ENCODE results near the gene EIF5. TPM values are rescaled to one million over a fixed set of nuclear protein-coding genes. Genes with fewer than 3 reads are reported as not detected.

Gene EIF5
- total and polyA plus RNA-seq, 2 experiments from 2014 or later: 194 to 634 TPM

DNA sequence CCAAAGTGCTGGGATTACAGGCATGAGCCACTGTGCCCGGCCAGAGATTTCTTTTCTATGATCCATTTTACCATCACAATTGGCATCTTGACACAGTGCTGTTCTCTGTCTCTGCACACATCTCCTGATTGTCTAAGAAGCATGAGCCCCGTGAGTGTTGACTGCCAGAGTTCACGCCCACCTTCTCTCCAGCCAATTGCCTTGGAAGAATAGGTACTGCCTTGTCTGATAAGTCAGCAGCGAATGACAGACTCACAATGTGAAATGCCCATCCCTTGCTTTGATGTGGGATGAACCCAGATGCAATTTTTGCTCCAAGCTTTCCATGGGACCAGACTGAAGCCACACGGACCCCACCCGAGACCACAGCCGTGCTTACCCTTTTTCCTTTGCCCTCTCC, 19.3 kb downstream of the EIF5 start (continued):
- TF ChIP-seq, protein P1, sequence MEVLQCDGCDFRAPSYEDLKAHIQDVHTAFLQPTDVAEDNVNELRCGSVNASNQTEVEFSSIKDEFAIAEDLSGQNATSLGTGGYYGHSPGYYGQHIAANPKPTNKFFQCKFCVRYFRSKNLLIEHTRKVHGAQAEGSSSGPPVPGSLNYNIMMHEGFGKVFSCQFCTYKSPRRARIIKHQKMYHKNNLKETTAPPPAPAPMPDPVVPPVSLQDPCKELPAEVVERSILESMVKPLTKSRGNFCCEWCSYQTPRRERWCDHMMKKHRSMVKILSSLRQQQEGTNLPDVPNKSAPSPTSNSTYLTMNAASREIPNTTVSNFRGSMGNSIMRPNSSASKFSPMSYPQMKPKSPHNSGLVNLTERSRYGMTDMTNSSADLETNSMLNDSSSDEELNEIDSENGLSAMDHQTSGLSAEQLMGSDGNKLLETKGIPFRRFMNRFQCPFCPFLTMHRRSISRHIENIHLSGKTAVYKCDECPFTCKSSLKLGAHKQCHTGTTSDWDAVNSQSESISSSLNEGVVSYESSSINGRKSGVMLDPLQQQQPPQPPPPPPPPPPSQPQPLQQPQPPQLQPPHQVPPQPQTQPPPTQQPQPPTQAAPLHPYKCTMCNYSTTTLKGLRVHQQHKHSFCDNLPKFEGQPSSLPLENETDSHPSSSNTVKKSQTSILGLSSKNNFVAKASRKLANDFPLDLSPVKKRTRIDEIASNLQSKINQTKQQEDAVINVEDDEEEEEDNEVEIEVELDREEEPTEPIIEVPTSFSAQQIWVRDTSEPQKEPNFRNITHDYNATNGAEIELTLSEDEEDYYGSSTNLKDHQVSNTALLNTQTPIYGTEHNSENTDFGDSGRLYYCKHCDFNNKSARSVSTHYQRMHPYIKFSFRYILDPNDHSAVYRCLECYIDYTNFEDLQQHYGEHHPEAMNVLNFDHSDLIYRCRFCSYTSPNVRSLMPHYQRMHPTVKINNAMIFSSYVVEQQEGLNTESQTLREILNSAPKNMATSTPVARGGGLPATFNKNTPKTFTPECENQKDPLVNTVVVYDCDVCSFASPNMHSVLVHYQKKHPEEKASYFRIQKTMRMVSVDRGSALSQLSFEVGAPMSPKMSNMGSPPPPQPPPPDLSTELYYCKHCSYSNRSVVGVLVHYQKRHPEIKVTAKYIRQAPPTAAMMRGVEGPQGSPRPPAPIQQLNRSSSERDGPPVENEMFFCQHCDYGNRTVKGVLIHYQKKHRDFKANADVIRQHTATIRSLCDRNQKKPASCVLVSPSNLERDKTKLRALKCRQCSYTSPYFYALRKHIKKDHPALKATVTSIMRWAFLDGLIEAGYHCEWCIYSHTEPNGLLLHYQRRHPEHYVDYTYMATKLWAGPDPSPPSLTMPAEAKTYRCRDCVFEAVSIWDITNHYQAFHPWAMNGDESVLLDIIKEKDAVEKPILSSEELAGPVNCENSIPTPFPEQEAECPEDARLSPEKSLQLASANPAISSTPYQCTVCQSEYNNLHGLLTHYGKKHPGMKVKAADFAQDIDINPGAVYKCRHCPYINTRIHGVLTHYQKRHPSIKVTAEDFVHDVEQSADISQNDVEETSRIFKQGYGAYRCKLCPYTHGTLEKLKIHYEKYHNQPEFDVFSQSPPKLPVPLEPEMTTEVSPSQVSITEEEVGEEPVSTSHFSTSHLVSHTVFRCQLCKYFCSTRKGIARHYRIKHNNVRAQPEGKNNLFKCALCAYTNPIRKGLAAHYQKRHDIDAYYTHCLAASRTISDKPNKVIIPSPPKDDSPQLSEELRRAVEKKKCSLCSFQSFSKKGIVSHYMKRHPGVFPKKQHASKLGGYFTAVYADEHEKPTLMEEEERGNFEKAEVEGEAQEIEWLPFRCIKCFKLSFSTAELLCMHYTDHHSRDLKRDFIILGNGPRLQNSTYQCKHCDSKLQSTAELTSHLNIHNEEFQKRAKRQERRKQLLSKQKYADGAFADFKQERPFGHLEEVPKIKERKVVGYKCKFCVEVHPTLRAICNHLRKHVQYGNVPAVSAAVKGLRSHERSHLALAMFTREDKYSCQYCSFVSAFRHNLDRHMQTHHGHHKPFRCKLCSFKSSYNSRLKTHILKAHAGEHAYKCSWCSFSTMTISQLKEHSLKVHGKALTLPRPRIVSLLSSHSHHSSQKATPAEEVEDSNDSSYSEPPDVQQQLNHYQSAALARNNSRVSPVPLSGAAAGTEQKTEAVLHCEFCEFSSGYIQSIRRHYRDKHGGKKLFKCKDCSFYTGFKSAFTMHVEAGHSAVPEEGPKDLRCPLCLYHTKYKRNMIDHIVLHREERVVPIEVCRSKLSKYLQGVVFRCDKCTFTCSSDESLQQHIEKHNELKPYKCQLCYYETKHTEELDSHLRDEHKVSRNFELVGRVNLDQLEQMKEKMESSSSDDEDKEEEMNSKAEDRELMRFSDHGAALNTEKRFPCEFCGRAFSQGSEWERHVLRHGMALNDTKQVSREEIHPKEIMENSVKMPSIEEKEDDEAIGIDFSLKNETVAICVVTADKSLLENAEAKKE (CRISPR knock-in tag; IDR thresholded peaks at IDR 0.05): no peak
- TF ChIP-seq JUNB (IDR thresholded peaks at IDR 0.05; ENCODE audit: unreplicated experiment) (no peak), NANOG (IDR thresholded peaks at IDR 0.05; ENCODE audit: borderline replicate concordance) (no peak), POLR2AphosphoS5 (IDR thresholded peaks at IDR 0.05; ENCODE audit: low read depth) (no peak), EZH2phosphoT487 (IDR thresholded peaks at IDR 0.05; ENCODE audit: unreplicated experiment) (no peak)
- TF ChIP-seq, protein P2, sequence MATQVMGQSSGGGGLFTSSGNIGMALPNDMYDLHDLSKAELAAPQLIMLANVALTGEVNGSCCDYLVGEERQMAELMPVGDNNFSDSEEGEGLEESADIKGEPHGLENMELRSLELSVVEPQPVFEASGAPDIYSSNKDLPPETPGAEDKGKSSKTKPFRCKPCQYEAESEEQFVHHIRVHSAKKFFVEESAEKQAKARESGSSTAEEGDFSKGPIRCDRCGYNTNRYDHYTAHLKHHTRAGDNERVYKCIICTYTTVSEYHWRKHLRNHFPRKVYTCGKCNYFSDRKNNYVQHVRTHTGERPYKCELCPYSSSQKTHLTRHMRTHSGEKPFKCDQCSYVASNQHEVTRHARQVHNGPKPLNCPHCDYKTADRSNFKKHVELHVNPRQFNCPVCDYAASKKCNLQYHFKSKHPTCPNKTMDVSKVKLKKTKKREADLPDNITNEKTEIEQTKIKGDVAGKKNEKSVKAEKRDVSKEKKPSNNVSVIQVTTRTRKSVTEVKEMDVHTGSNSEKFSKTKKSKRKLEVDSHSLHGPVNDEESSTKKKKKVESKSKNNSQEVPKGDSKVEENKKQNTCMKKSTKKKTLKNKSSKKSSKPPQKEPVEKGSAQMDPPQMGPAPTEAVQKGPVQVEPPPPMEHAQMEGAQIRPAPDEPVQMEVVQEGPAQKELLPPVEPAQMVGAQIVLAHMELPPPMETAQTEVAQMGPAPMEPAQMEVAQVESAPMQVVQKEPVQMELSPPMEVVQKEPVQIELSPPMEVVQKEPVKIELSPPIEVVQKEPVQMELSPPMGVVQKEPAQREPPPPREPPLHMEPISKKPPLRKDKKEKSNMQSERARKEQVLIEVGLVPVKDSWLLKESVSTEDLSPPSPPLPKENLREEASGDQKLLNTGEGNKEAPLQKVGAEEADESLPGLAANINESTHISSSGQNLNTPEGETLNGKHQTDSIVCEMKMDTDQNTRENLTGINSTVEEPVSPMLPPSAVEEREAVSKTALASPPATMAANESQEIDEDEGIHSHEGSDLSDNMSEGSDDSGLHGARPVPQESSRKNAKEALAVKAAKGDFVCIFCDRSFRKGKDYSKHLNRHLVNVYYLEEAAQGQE (IDR thresholded peaks at IDR 0.05; ENCODE audit: unreplicated experiment): no peak

DNA sequence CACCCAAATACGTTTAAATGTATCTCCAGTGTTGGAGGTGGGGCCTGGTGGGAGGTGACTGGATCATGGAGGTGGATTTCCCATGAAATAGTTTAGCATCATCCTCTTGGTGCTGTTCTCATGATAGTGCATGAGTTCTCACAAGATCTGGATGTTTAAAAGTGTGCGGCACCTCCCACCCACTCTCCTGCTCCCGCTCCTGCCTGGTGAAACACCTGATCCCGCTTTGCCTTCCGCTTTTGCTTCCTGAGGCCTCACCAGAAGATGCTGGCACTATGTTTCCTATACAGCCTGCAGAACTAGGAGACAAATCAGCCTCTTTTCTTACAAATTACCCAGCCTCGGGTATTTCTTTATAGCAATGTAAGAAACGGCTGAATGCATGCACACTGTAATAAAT, 20.1 kb downstream of the EIF5 start:
- Mint-ChIP-seq H3K36me3 (ENCODE audit: low read depth) (no peaks in the 10 kb centered on the region; the same call in 2 of the 3 replicates), H3K27ac (no peak overlapping the region), H3K9me3 (no peaks in the 10 kb centered on the region), H3K4me3 (no peak overlapping the region), H3K27me3 (ENCODE audit: insufficient read depth, low read depth, poor library complexity) (peaks cover 3% of the 10 kb centered on the region), H3K4me1 (peaks cover 17% of the 10 kb centered on the region)
- no peaks in the 10 kb centered on the region for H3K79me2 ChIP-seq (replicated peaks; ENCODE audit: insufficient read depth)
- no peak overlapping the region for H3K4me2 ChIP-seq
- H3F3A ChIP-seq (replicated peaks; ENCODE audit: low read depth): 0 out of 2 replicates have a peak, but pooled peaks cover 8% of the 10 kb centered on the region
- no peak for ATAC-seq
- H3K4me3 ChIP-seq: no peak overlapping the region
- no peak overlapping the region for H2AFZ ChIP-seq
- no peak for DNase-seq (ENCODE audit: low spot score)
- no peak overlapping the region; the same call in 1 of the 2 replicates for H3K27ac ChIP-seq (ENCODE audit: low read depth)
- no peaks in the 10 kb centered on the region for H3K27me3 ChIP-seq (ENCODE audit: insufficient read depth)
- H3K9me2 ChIP-seq (ENCODE audit: insufficient read depth): 0 out of 2 replicates have a peak, but pooled peaks cover 3% of the 10 kb centered on the region
- no peaks in the 10 kb centered on the region for H3K36me3 ChIP-seq (ENCODE audit: insufficient read depth)
- no peaks in the 10 kb centered on the region for H4K20me1 ChIP-seq (replicated peaks; ENCODE audit: insufficient read depth)
- peaks cover 15% of the 10 kb centered on the region for H3K4me1 ChIP-seq (ENCODE audit: insufficient read depth)
- no peak for TF ChIP-seq STAT1 (IDR thresholded peaks at IDR 0.05; ENCODE audit: unreplicated experiment)
- TF ChIP-seq, protein P2 (IDR thresholded peaks at IDR 0.05; ENCODE audit: unreplicated experiment): no peak
- no peak for TF ChIP-seq EZH2phosphoT487 (IDR thresholded peaks at IDR 0.05; ENCODE audit: unreplicated experiment)
- TF ChIP-seq ZNF114 (CRISPR knock-in tag; IDR thresholded peaks at IDR 0.05): no peak
- TF ChIP-seq ZNF331 (CRISPR knock-in tag; IDR thresholded peaks at IDR 0.05; ENCODE audit: low read depth): no peak
- no peak for TF ChIP-seq JUNB (IDR thresholded peaks at IDR 0.05; ENCODE audit: unreplicated experiment)
- TF ChIP-seq, protein P3, sequence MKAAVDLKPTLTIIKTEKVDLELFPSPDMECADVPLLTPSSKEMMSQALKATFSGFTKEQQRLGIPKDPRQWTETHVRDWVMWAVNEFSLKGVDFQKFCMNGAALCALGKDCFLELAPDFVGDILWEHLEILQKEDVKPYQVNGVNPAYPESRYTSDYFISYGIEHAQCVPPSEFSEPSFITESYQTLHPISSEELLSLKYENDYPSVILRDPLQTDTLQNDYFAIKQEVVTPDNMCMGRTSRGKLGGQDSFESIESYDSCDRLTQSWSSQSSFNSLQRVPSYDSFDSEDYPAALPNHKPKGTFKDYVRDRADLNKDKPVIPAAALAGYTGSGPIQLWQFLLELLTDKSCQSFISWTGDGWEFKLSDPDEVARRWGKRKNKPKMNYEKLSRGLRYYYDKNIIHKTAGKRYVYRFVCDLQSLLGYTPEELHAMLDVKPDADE (IDR thresholded peaks at IDR 0.05): no peak
